WTC11 (cell line): Measurements from ENCODE around the gene RNF146. TPM values are rescaled to one million over a fixed set of nuclear protein-coding genes. Genes with fewer than 3 reads are reported as not detected.

Experiments used
- ATAC-seq: fragments of 200-7000 bp; cut with Tn5 transposase; 2 replicates; pipeline ENCODE4 v1.10.0; 2021; ENCODE audit warnings: mild to moderate bottlenecking, moderate library complexity
- CTCF ChIA-PET: fragments of 300-600 bp; sonication (Branson Sonifier 250); formaldehyde crosslinking; loops from one replicate; lab custom pipeline; 2021; ENCODE audit warnings: antibody characterized with exemption; lab: Charles Lee
- POLR2A ChIA-PET: fragments of 350-600 bp; sonication (Branson Sonifier 250); formaldehyde crosslinking; loops from one replicate; lab custom pipeline; 2021; ENCODE audit warnings: antibody characterized with exemption; lab: Charles Lee
- DNase-seq: peaks from one replicate; pipeline ENCODE4 v3.0.0; 2021; ENCODE audit warnings: low spot score
- H3K27ac Mint-ChIP-seq: 2 replicates; pipeline ENCODE4 v1.8.0; 2021; ENCODE audit warnings: mixed read lengths
- H3K27me3 Mint-ChIP-seq: 2 replicates; pipeline ENCODE4 v1.8.0; 2021; ENCODE audit warnings: low read depth, mild to moderate bottlenecking, moderate library complexity, mixed read lengths
- H3K36me3 Mint-ChIP-seq: 2 replicates; pipeline ENCODE4 v1.8.0; 2021; ENCODE audit warnings: mixed read lengths
- H3K4me1 Mint-ChIP-seq: 2 replicates; pipeline ENCODE4 v1.8.0; 2022; ENCODE audit warnings: mixed read lengths
- H3K4me3 Mint-ChIP-seq: 2 replicates; pipeline ENCODE4 v1.8.0; 2021; ENCODE audit warnings: mild to moderate bottlenecking, moderate library complexity, mixed read lengths
- H3K9me3 Mint-ChIP-seq: 2 replicates; pipeline ENCODE4 v1.8.0; 2021; ENCODE audit warnings: mixed read lengths
- AFF4 ChIP-seq: sonication (generic); formaldehyde crosslinking; IDR thresholded peaks from 2 replicates; pipeline ENCODE4 v1.8.1; 2023; ENCODE audit warnings: mild to moderate bottlenecking, missing genetic modification reagents, borderline replicate concordance
- AR ChIP-seq: fragments of 250-450 bp; sonication (Bioruptor Pico); IDR thresholded peaks from 2 replicates; pipeline ENCODE4 v1.9.0; 2021; ENCODE audit warnings: mild to moderate bottlenecking
- ATF1 ChIP-seq: sonication (generic); formaldehyde crosslinking; IDR thresholded peaks from 2 replicates; pipeline ENCODE4 v1.8.1; 2023; ENCODE audit warnings: mild to moderate bottlenecking, moderate library complexity, missing genetic modification reagents
- ELF4 ChIP-seq: sonication (generic); formaldehyde crosslinking; IDR thresholded peaks from 2 replicates; pipeline ENCODE4 v1.8.1; 2022; ENCODE audit warnings: low read depth, mild to moderate bottlenecking, moderate library complexity, missing genetic modification reagents
- GRHL2 ChIP-seq: fragments of 250-450 bp; sonication (Bioruptor Pico); IDR thresholded peaks from 2 replicates; pipeline ENCODE4 v1.8.0; 2022; ENCODE audit warnings: mild to moderate bottlenecking, moderate library complexity; ENCODE audit not compliant: insufficient replicate concordance, severe bottlenecking
- KAT7 ChIP-seq: sonication (generic); formaldehyde crosslinking; IDR thresholded peaks from 2 replicates; pipeline ENCODE4 v1.8.1; 2023; ENCODE audit warnings: missing genetic modification reagents, mild to moderate bottlenecking, borderline replicate concordance
- MAX ChIP-seq: sonication (generic); formaldehyde crosslinking; IDR thresholded peaks from 2 replicates; pipeline ENCODE4 v1.8.0; 2022; ENCODE audit warnings: mild to moderate bottlenecking, missing genetic modification reagents
- MLX ChIP-seq: sonication (generic); formaldehyde crosslinking; IDR thresholded peaks from 2 replicates; pipeline ENCODE4 v1.8.1; 2023; ENCODE audit warnings: mild to moderate bottlenecking, missing genetic modification reagents, moderate library complexity
- MYBL2 ChIP-seq: sonication (generic); formaldehyde crosslinking; IDR thresholded peaks from 2 replicates; pipeline ENCODE4 v1.8.1; 2023; ENCODE audit warnings: mild to moderate bottlenecking, moderate library complexity, missing genetic modification reagents
- NR2C2 ChIP-seq: sonication (generic); formaldehyde crosslinking; IDR thresholded peaks from 2 replicates; pipeline ENCODE4 v1.8.0; 2022; ENCODE audit warnings: mild to moderate bottlenecking, missing genetic modification reagents
- ZNF138 ChIP-seq: sonication (generic); formaldehyde crosslinking; conservative IDR thresholded peaks from 2 replicates; pipeline ENCODE4 v1.8.1; 2022; ENCODE audit warnings: mild to moderate bottlenecking, moderate library complexity, missing genetic modification reagents
- ZNF263 ChIP-seq: sonication (generic); formaldehyde crosslinking; IDR thresholded peaks from 2 replicates; pipeline ENCODE4 v1.8.1; 2022; ENCODE audit warnings: low read depth, mild to moderate bottlenecking, moderate library complexity, missing genetic modification reagents
- ZNF416 ChIP-seq: fragments of 250-450 bp; sonication (Bioruptor Pico); IDR thresholded peaks from 2 replicates; pipeline ENCODE4 v1.9.0; 2021; ENCODE audit warnings: mild to moderate bottlenecking, inconsistent platforms
- ZSCAN18 ChIP-seq: fragments of 250-450 bp; sonication (Bioruptor Pico); IDR thresholded peaks from 2 replicates; pipeline ENCODE4 v2.1.2; 2022; ENCODE audit warnings: mild to moderate bottlenecking, moderate library complexity
- total RNA-seq: library from RNA; stranded (reverse); gene quantifications from 3 replicates; pipeline ENCODE4 v1.2.3, GENCODE V29; 2021
- TF ChIP-seq, protein P1 (sequence below): fragments of 250-450 bp; sonication (Bioruptor Pico); conservative IDR thresholded peaks from 2 replicates; pipeline ENCODE4 v1.9.0; 2021; ENCODE audit warnings: mild to moderate bottlenecking
- TF ChIP-seq, protein P2 (sequence below): sonication (generic); formaldehyde crosslinking; IDR thresholded peaks from 2 replicates; pipeline ENCODE4 v1.8.1; 2023; ENCODE audit warnings: mild to moderate bottlenecking, moderate library complexity, missing genetic modification reagents

Gene RNF146
- total RNA-seq, 1 experiment from 2014 or later = 27.3 TPM

GRCh38 chr6:127297502-127298070 lies 30.9 kb downstream of the RNF146 start:
- POLR2A ChIA-PET = interaction anchor here (0.5 to 0.6 kb wide), 2 partner anchors 8 to 87 kb away, joined by 3 read pairs; no protein-coding TSS in a partner anchor
- H3K9me3 Mint-ChIP-seq = peaks cover 10% of the 10 kb centered on the region
- peaks cover 23% of the 10 kb centered on the region for H3K36me3 Mint-ChIP-seq
- ATAC-seq (peak; percentile 94), DNase-seq (no peak)
- peak overlapping the region; percentile 84 for H3K27ac Mint-ChIP-seq
- H3K27me3 Mint-ChIP-seq = no peaks in the 10 kb centered on the region
- TF ChIP-seq ZNF138 (CRISPR knock-in tag) (no peak), KAT7 (CRISPR knock-in tag) (no peak), ZNF263 (no peak), MLX (CRISPR knock-in tag) (no peak), NR2C2 (CRISPR knock-in tag) (no peak), ZNF416 (CRISPR knock-in tag) (no peak), MYBL2 (no peak), AR (CRISPR knock-in tag) (no peak)
- TF ChIP-seq, protein P1, sequence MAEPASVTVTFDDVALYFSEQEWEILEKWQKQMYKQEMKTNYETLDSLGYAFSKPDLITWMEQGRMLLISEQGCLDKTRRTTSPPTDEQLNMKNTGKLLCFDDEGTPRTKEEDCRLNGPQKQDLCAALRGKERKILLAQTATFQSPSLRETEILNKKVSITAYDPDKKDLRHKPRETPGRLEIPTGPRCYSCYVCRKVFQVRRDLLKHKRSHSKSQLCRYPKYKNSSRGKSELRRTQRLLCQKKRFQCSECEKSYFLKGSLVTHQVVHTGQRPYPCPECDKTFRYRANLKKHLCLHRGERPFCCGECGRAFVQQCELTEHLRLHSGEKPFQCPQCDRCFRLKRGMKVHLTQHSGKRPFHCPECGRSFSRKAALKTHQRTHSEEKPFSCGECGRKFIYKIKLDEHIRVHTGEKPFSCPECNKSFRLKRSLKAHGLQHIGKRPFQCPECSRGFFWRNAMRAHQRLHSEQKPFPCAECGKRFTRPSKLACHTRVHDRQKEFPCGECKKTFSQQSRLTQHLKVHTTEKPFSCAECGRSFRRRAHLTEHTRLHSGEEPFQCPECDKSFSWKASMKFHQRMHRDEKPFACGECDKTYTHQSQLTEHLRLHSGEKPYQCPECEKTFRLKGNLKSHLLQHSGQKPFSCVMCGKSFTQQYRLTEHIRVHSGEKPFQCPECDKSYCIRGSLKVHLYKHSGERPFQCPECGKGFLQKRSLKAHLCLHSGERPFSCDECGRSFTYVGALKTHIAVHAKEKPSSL = no peak
- CTCF ChIA-PET = interaction anchor here (0.8 to 1.2 kb wide), 4 partner anchors 31 to 1341 kb away, joined by 3 to 8 read pairs (median 4); partner anchors contain the start of gene RNF146
- peaks cover 18% of the 10 kb centered on the region for H3K4me1 Mint-ChIP-seq
- no peak overlapping the region for H3K4me3 Mint-ChIP-seq

- no peaks in the 10 kb centered on the region for H3K27me3 Mint-ChIP-seq
- peaks cover 10% of the 10 kb centered on the region for H3K9me3 Mint-ChIP-seq
- peaks cover 23% of the 10 kb centered on the region for H3K36me3 Mint-ChIP-seq
- no peak for ATAC-seq
- no peak overlapping the region for H3K27ac Mint-ChIP-seq
- ChIA-PET POLR2A (no interaction called here), CTCF (no interaction called here)
- no peak overlapping the region for H3K4me3 Mint-ChIP-seq
- no peak for DNase-seq
- H3K4me1 Mint-ChIP-seq = peaks cover 18% of the 10 kb centered on the region
- no peak for TF ChIP-seq ZSCAN18 (CRISPR knock-in tag)
- TF ChIP-seq AFF4 = no peak
- no peak for TF ChIP-seq AR (CRISPR knock-in tag)
- TF ChIP-seq, protein P2, sequence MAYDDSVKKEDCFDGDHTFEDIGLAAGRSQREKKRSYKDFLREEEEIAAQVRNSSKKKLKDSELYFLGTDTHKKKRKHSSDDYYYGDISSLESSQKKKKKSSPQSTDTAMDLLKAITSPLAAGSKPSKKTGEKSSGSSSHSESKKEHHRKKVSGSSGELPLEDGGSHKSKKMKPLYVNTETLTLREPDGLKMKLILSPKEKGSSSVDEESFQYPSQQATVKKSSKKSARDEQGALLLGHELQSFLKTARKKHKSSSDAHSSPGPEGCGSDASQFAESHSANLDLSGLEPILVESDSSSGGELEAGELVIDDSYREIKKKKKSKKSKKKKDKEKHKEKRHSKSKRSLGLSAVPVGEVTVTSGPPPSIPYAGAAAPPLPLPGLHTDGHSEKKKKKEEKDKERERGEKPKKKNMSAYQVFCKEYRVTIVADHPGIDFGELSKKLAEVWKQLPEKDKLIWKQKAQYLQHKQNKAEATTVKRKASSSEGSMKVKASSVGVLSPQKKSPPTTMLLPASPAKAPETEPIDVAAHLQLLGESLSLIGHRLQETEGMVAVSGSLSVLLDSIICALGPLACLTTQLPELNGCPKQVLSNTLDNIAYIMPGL = no peak
- no peak for TF ChIP-seq GRHL2
- no peak for TF ChIP-seq MAX (CRISPR knock-in tag)
- TF ChIP-seq ATF1 (CRISPR knock-in tag) = no peak
- no peak for TF ChIP-seq ELF4 (CRISPR knock-in tag)
Observed at GRCh38 chr6:127298475-127298874, 31.8 kb downstream of the RNF146 start.
